ENCODE measurements around the gene LDLRAP1. TPM values are rescaled to one million over a fixed set of nuclear protein-coding genes. Genes with fewer than 3 reads are reported as not detected.

Gene LDLRAP1
- total RNA-seq, 1 experiment from 2014 or later, result 10.4 TPM

DNA sequence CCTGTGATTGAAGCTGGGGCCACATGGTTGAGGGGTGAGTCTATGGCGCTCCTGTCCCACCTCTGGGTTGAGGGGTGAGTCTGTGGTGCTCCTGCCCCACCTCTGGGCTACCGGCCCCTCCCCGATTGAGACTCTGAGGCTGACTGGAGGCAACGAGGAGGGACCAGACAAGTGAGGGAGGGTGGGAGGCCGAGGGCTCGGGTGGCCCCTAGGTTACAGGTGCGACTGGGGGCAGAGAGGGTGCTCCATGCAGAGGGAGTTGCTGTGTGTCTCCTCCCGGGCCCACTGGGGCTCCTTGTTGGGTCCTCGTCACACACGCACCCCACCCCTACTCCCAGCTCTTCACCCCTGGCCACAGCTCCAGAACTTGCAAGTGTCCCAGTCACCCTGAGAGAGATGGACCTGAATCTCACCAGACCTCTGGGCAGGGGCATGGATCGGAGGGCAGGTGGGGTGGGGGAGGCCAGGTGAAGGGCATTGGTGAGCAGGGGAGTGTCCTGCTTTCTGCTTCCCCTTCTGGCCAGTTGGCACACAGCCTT, 12.8 kb downstream of the LDLRAP1 start:
- no peaks in the 10 kb centered on the region for H3K9me3 ChIP-seq (replicated peaks)
- no peaks in the 10 kb centered on the region for H3K4me1 ChIP-seq (replicated peaks)
- H3K27me3 ChIP-seq (replicated peaks), result no peaks in the 10 kb centered on the region
- H3K4me3 ChIP-seq, result no peak overlapping the region
- peaks cover 5% of the 10 kb centered on the region; the same call in 1 of the 2 replicates for H3K36me3 ChIP-seq
- no peak overlapping the region for H3K27ac ChIP-seq
- no peak for DNase-seq (ENCODE audit: low read depth in 1 of 2, low spot score in 2 of 2)

GRCh38 chr1:25556791-25557476, 13.5 kb downstream of the LDLRAP1 start:
- H3K9me3 ChIP-seq (replicated peaks), result no peaks in the 10 kb centered on the region
- H3K27ac ChIP-seq, result no peak overlapping the region
- H3K4me1 ChIP-seq (replicated peaks), result no peaks in the 10 kb centered on the region
- no peaks in the 10 kb centered on the region for H3K27me3 ChIP-seq (replicated peaks)
- no peak for DNase-seq (ENCODE audit: low read depth in 1 of 2, low spot score in 2 of 2)
- no peak overlapping the region for H3K4me3 ChIP-seq
- H3K36me3 ChIP-seq, result peaks cover 5% of the 10 kb centered on the region; the same call in 1 of the 2 replicates

DNA sequence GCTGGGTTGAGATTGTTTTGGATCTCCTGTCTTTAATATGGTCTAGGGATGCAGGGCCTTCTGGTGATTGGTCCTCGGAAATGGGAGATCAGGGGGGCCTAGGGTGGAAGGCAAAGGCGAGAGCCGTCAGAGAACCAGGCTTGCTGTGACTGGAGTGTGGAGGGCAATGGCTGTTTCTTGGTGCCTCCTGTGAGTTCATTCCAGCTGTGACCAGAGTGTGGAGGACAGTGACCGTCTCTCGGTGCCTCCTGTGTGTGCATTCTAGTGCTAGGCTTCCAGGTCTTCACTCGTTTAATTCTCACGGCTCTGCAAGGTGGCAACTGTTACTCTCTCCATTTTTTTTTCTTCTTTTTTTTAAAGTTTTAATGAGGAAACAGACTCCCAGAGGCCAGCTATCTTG, 14.1 kb downstream of the LDLRAP1 start:
- no peak for DNase-seq (ENCODE audit: low read depth in 1 of 2, low spot score in 2 of 2)
- peaks cover 8% of the 10 kb centered on the region for H3K36me3 ChIP-seq
- no peak overlapping the region for H3K4me3 ChIP-seq
- H3K27me3 ChIP-seq (replicated peaks), result no peaks in the 10 kb centered on the region
- H3K4me1 ChIP-seq (replicated peaks), result no peaks in the 10 kb centered on the region
- H3K9me3 ChIP-seq (replicated peaks), result no peaks in the 10 kb centered on the region
- H3K27ac ChIP-seq, result no peak overlapping the region

DNA sequence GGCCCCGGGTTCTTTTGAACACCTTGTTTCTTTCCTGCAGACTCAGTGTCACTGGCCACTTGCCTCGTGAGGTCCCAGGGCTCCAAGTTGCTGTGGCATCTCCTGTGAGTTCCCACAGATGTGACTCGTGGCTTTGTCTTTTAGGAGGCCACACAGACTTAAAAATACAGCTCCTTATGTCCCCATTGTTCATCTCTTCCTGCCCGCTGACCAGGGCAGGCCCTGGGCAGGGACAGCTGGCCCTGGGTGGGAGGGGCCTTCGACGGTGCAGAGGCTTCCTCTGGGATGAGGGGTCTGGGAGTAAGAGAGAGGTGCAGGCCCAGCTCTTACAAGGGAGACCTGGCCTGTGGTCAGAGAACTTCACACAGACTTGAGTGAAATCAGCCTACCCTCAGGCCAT, 15.6 kb downstream of the LDLRAP1 start:
- DNase-seq (ENCODE audit: low read depth in 1 of 2, low spot score in 2 of 2), result no peak
- Histone ChIP-seq H3K9me3 (replicated peaks) (no peaks in the 10 kb centered on the region), H3K27me3 (replicated peaks) (no peaks in the 10 kb centered on the region), H3K4me3 (no peak overlapping the region), H3K4me1 (replicated peaks) (no peaks in the 10 kb centered on the region), H3K36me3 (peaks cover 12% of the 10 kb centered on the region), H3K27ac (no peak overlapping the region)

DNA sequence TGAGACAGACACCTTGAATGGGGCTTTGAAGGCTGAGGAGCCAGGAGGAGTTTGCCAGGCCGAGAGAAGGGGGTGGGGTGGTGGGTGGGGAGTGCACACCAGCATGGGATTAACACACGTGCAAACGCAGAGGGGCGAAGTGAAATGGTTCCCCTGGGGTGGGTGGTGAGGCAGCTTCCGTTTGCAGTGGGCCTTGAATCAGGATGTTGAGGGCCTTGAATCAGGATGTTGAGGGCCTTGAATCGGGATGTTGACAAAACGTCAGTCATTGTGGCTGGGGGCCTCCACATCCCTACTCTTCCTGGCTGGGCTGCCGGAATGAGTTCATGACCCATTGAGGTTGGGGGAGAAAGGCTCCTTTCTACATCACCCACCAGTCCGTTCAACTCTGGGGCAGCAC, 16.6 kb downstream of the LDLRAP1 start:
- H3K27me3 ChIP-seq (replicated peaks), result no peaks in the 10 kb centered on the region
- no peak for DNase-seq (ENCODE audit: low read depth in 1 of 2, low spot score in 2 of 2)
- H3K4me3 ChIP-seq, result no peak overlapping the region
- no peaks in the 10 kb centered on the region for H3K9me3 ChIP-seq (replicated peaks)
- no peaks in the 10 kb centered on the region for H3K4me1 ChIP-seq (replicated peaks)
- peaks cover 7% of the 10 kb centered on the region for H3K36me3 ChIP-seq
- H3K27ac ChIP-seq, result no peak overlapping the region

GRCh38 chr1:25560788-25561187, 17.4 kb downstream of the LDLRAP1 start:
- peaks cover 7% of the 10 kb centered on the region for H3K36me3 ChIP-seq
- H3K27me3 ChIP-seq (replicated peaks), result no peaks in the 10 kb centered on the region
- H3K4me3 ChIP-seq, result no peak overlapping the region
- H3K9me3 ChIP-seq (replicated peaks), result no peaks in the 10 kb centered on the region
- no peak overlapping the region for H3K27ac ChIP-seq
- no peak for DNase-seq (ENCODE audit: low read depth in 1 of 2, low spot score in 2 of 2)
- H3K4me1 ChIP-seq (replicated peaks), result no peaks in the 10 kb centered on the region

DNA sequence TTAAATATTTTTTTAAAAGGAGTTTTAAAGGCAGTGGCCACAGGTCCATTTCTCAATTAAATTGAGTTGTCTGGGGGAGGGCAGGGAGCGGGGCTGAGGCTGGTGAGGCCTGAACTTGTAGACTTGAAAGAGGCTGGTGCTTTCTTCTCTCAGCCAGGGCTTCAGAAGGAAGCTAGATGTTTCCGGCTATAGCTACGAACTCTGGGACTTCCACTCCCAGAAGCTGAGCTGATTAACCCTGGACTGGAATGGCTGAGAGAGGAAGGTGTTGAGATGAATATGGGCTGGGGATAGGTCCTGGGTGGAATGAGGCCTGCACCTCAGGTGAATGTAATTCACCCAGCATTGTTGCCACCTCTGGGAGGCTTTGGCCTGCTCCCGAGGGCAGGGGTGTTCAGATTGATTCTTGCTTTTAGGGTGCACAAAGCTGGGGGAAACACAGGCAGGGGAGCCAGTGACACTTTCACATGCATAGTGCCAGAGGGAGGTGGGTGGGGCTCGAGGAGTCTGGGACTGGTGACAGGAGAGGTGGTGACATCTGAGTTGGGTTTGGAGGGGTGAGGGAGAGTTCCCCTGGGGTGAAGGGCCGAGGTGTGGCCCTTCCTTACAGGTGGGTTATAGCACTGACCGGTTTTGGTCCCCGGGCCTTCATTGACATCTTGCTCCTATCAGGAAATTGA, 18.2 kb downstream of the LDLRAP1 start:
- DNase-seq (ENCODE audit: low read depth in 1 of 2, low spot score in 2 of 2), result no peak
- peaks cover 7% of the 10 kb centered on the region for H3K36me3 ChIP-seq
- H3K27me3 ChIP-seq (replicated peaks), result no peaks in the 10 kb centered on the region
- no peaks in the 10 kb centered on the region for H3K9me3 ChIP-seq (replicated peaks)
- H3K4me1 ChIP-seq (replicated peaks), result no peaks in the 10 kb centered on the region
- no peak overlapping the region for H3K27ac ChIP-seq
- H3K4me3 ChIP-seq, result no peak overlapping the region

DNA sequence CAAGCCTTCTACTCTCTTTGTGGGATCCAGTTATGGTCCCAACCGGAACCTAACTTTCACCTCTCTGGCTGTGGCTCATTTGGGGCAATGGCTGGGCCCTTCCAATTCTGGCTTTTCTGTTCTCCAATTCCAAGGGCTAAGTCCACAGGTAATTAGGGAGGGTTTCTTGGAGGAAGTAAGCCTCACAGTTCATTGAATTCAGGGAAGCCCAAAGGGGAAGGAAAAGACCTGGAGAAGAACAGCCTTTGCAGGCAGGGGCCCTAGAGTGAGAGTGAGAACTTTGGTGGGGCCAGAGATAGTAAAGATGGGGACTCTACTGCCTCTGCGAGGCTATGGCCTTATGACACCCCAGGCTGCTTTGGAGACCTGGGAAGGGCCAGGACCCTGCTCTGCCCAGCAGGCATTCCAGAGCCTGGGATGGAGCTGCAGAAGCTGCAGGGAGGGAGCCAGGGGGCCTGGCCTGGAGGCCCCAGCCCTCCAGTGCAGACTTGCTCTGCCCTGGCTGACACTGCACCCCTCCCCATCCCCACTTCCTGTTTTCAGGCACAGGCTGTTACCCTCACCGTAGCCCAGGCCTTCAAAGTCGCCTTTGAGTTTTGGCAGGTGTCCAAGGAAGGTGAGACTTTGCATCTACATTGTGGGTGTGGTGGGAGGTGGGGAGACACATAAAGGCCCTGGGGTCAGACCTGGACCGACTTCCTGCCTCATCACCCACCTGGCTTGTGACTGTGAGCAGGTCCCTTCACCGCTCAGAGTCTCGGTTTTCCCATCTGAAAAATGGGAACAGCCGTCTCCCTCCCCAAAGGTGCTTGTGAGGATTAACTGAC, 18.9 kb downstream of the LDLRAP1 start:
- DNase-seq (ENCODE audit: low read depth in 1 of 2, low spot score in 2 of 2), result no peak
- no peak overlapping the region for H3K27ac ChIP-seq
- no peaks in the 10 kb centered on the region for H3K4me1 ChIP-seq (replicated peaks)
- H3K9me3 ChIP-seq (replicated peaks), result no peaks in the 10 kb centered on the region
- no peaks in the 10 kb centered on the region for H3K27me3 ChIP-seq (replicated peaks)
- H3K4me3 ChIP-seq, result no peak overlapping the region
- H3K36me3 ChIP-seq, result peaks cover 7% of the 10 kb centered on the region

GRCh38 chr1:25562928-25563283, 19.5 kb downstream of the LDLRAP1 start:
- Histone ChIP-seq H3K4me3 (no peak overlapping the region), H3K4me1 (replicated peaks) (no peaks in the 10 kb centered on the region), H3K36me3 (peaks cover 7% of the 10 kb centered on the region), H3K9me3 (replicated peaks) (no peaks in the 10 kb centered on the region), H3K27me3 (replicated peaks) (no peaks in the 10 kb centered on the region), H3K27ac (no peak overlapping the region)
- no peak for DNase-seq (ENCODE audit: low read depth in 1 of 2, low spot score in 2 of 2)

DNA sequence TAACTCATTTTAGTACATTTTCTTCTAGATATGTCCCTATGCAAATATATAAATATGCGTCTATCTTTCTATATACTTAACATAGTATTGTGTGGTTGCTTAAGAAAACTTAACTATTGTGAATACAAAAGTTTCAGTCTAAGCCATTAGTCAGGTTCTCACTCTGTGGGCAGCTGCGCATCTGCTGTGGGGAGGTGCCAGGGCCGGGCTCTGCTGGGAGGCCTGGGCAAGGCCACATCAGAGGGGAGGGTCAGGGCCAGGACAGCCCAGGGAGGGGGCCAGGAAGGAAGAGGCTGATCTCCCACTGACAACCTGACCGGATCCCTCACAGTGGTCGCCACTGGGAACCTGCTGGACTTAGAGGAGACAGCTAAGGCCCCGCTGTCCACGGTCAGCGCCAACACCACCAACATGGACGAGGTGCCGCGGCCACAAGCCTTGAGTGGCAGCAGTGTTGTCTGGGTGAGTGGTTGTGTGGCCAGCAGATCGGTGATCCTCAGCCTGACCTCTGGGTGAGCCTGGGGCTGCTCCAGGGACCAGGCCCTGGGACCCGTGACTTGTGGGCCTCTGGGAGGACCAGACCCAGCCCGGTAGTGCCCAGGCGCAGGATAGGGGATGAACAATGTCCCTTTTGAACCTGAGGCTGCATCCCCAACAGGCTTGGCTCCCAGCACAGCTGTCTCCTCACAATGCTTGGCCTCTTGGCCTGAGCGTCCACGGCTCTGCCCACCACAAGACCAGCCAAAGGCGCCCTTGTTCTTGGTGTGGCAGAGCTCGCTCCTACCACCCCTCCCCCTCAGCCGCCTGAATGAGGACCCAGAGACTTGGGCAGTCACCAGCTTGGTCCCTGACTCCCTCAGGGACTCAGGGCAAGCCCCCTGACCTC, 20.2 kb downstream of the LDLRAP1 start:
- no peak overlapping the region for H3K4me3 ChIP-seq
- DNase-seq (ENCODE audit: low read depth in 1 of 2, low spot score in 2 of 2), result no peak
- H3K4me1 ChIP-seq (replicated peaks), result peaks cover 4% of the 10 kb centered on the region
- H3K27ac ChIP-seq, result no peak overlapping the region
- H3K36me3 ChIP-seq, result peaks cover 7% of the 10 kb centered on the region
- no peaks in the 10 kb centered on the region for H3K27me3 ChIP-seq (replicated peaks)
- no peaks in the 10 kb centered on the region for H3K9me3 ChIP-seq (replicated peaks)

GRCh38 chr1:25564777-25565574, 21.6 kb downstream of the LDLRAP1 start:
- H3K4me1 ChIP-seq (replicated peaks), result peaks cover 18% of the 10 kb centered on the region
- H3K4me3 ChIP-seq, result no peak overlapping the region
- no peak for DNase-seq (ENCODE audit: low read depth in 1 of 2, low spot score in 2 of 2)
- no peak overlapping the region for H3K27ac ChIP-seq
- no peaks in the 10 kb centered on the region for H3K27me3 ChIP-seq (replicated peaks)
- peaks cover 7% of the 10 kb centered on the region for H3K36me3 ChIP-seq
- H3K9me3 ChIP-seq (replicated peaks), result no peaks in the 10 kb centered on the region

GRCh38 chr1:25565626-25566025, 22.2 kb downstream of the LDLRAP1 start:
- Histone ChIP-seq H3K27me3 (replicated peaks) (no peaks in the 10 kb centered on the region), H3K9me3 (replicated peaks) (no peaks in the 10 kb centered on the region), H3K36me3 (peaks cover 7% of the 10 kb centered on the region), H3K4me1 (replicated peaks) (peaks cover 19% of the 10 kb centered on the region), H3K4me3 (no peak overlapping the region), H3K27ac (no peak overlapping the region)
- DNase-seq (ENCODE audit: low read depth in 1 of 2, low spot score in 2 of 2), result no peak
